ENCODE results near the gene FLYWCH2. TPM values are rescaled to one million over a fixed set of nuclear protein-coding genes. Genes with fewer than 3 reads are reported as not detected.

Gene FLYWCH2, protein sequence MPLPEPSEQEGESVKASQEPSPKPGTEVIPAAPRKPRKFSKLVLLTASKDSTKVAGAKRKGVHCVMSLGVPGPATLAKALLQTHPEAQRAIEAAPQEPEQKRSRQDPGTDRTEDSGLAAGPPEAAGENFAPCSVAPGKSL
- 28.6 TPM for total RNA-seq
- long read RNA-seq, transcript FLYWCH2-202 (4 exons, 1,036 nt), result major isoform, 41 of 50 reads
- long read RNA-seq, partial matches to known transcripts, result 4 of 50 reads
- long read RNA-seq, other reads (novel, unspliced or antisense), result 4 of 50 reads

DNA sequence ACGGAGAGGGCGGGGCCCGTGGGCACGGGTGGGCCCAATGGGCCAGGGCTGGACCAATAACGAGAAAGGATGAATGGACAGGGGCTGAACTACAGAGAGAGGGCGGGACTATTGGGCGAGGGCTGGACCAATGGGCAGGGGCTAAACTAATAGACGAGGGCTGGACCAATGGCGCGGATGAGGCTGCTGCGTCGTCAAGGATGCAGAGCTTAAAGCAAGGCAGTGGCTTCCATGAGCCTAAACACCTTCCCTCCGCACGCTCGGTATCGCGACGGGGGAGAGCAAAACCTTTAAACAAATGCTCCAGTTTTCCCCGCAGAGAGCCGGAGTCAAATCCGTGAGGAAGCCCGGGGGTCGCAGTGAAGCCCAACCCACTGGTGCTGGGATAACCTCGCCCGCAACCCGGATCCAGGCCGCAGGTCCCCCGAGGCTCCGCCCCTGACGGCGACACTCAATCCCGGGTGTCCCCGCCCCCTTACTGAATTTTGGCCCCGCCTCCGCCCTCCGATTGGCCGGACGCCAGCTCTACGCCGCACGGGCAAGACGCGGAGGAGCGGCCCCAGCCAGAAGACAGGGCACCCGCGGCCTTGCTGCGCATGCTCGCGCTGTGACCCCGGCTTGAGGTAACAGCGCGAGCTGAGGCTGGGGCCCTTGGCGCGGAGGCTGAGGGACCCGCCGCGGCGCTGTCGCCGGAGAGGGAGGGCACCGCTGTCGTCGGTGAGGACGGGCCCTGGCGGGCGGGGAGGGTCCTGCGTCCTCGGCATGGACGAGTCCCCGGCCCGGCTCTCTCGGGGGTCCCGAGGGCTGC, at the start of gene FLYWCH2:
TSS of gene FLYWCH2 (plus strand) at position 566 of the 808 bp plus-strand sequence. CDS start 13,235 bp downstream, outside the sequence.
- intact Hi-C loops (cut with micrococcal nuclease), result no loop called here
- DNase-seq (peak; percentile 99), ATAC-seq (peak; percentile 97)

DNA sequence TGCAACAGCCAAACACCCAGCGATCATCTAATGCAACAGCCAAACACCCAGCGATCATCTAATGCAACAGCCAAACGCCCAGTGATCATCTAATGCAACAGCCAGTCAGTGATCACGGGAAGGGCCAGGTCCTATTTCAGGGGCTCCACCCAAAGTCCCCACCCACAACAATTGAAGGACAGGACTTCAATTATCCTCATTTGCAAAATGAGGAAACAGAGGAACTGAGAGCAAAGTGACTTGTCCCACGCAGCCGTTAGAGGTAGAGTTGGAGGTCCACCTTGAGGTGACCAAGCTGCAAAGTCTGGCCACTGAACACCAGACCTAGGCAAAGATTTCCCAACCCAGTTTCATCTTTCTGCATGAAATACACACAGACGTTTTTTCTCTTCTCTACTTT, 49.2 kb upstream of the FLYWCH2 start:
- no peak for DNase-seq
- intact Hi-C loops (cut with micrococcal nuclease), result no loop called here
- no peak for ATAC-seq

DNA sequence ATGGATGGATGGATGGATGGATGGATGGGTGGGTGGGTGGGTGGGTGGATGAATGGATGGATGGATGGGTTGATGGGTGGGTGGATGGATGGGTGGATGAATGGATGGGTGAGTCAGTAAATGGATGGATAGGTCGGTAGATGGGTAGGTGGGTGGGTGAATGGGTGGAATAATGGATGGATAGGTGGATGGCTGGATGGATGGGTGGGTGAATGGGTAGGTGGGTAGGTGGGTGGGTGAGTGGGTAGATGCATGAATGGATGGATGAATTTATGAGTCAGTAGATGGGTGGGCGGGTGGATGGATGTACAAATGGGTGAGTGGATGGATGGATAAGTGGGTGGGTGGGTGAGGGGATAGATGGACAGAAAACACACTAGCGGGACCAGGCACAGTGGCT, 48.0 kb upstream of the FLYWCH2 start:
- intact Hi-C loops (cut with micrococcal nuclease), result no loop called here
- no peak for DNase-seq

GRCh38 chr16:2835638-2836493, 47.1 kb upstream of the FLYWCH2 start:
- ATAC-seq (no peak), DNase-seq (peak; percentile 13)
- intact Hi-C loops (cut with micrococcal nuclease), result no loop called here

More for the DNA sequence above, 48.0 kb upstream of the FLYWCH2 start:
- ATAC-seq, result no peak

GRCh38 chr16:2836646-2837508, 46.1 kb upstream of the FLYWCH2 start:
- intact Hi-C loops (cut with micrococcal nuclease), result no loop called here
- ATAC-seq, result no peak
- peak; percentile 2 for DNase-seq

- intact Hi-C loops (cut with micrococcal nuclease), result no loop called here
These were observed 44.1 kb upstream of the FLYWCH2 start for GRCh38 chr16:2838928-2839327.

DNA sequence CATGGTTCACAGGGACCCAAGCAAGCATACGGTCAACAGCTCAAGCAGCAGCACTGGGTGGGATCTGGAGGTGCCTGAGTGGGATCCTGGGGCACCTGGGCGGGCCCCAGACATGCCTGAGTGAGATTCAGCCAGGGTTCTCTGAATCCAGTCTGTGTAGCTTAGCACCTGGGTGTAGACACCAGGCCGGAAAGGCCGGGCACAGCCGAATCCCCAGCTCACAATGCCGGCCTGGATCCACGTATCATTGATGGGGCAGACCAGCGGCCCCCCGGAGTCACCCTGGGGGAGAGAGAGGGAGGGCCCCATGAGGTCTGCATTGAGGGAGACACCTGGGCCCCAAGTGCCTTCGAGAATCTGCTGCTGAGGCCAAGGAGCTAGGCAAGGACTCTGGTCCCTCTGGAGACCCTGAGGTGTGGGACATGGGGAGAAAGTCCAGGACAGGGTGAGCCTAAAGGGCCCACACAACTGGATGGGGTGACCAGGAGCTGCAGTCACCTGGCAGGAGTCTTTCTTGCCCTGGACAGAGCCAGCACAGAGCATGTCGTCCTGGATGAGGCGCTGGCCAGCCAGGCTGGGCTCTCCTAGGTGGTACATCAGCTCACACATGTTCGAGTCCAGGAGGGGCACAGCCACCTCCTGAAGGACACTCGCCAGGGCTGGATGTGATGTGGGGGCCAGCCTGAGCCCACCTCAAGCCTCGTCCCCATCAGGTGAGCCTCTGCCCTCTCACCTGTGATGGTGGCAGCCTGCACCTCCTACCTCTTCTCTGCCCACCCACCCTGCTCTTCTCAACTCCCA, 43.2 kb upstream of the FLYWCH2 start:
- ATAC-seq, result no peak

More at GRCh38 chr16:2838928-2839327, 44.1 kb upstream of the FLYWCH2 start:
- DNase-seq, result peak; percentile 75
- peak; percentile 84 for ATAC-seq

GRCh38 chr16:2840914-2841313, 42.1 kb upstream of the FLYWCH2 start:
- intact Hi-C loops (cut with micrococcal nuclease), result no loop called here
- DNase-seq, result no peak
- no peak for ATAC-seq

More for the DNA sequence above, 43.2 kb upstream of the FLYWCH2 start:
- intact Hi-C loops (cut with micrococcal nuclease), result no loop called here
- DNase-seq, result no peak

DNA sequence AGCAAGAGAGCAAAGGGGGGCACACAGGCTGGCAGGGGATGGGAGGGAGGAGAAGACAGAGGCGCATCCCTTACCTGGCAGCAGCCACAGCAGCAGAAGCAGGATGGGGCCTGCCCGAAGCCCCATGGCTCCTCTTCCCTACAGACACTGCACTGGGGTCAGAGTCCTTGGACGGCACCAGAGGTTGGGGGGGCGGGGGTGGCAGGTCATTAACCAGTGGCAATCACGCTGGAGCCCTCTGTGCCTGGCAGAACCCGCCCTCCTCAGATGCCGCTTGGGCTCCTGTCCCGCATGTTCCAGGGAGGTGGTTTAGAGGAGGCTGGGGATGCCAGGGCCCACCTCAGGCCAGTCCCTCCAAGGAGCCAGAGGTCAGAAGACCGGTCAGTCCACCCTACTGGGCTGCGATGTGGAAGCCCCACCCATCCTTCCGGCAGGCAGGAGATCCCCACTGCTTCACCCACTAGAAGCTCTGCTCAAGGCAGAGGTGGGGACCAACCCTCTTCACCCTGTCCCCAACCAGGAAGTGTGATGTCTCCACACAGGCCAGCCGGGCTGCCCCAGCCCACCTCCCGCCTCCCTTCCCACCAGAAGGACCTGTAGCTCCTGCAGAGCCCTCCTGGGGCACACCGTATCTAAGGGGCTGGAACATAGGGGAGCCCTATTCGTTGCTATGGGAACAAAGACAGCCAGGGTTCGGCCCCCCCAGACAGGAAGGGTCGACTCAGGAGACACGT, 41.2 kb upstream of the FLYWCH2 start:
- DNase-seq (no peak), ATAC-seq (no peak)
- intact Hi-C loops (cut with micrococcal nuclease), result no loop called here

DNA sequence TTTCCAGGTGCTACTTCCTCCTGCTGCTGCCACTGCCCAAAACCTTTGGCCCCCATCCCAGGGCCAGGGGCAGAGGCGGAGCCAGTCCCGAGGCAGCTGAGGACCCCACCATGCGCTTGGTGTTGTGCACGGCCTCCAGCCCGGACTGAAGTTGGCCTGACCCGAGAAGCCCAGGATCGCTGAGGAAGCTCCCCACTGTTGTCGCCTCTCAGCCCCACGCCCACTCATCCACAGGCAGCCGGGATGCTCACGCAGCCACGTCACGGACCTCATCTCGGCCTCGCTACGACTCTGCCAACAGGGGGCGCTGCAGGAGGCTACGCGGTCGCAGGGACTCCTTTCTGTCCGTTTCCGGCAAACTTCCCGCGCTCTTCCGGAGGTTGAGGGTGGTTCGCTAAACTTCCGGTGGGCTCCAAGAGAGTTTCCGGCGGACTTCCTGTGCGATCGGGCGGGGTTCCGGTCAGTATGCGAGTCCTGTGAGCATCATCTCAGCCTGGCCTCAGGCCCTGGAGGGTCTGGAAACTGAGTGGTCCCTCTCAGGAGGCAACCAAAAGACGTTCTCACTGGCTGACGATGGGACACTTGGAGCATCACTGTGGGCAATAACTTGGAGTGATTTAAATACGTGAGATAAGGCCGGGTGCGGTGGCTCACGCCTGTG, 40.5 kb upstream of the FLYWCH2 start:
- intact Hi-C loops (cut with micrococcal nuclease), result no loop called here
- peak; percentile 49 for DNase-seq
- no peak for ATAC-seq

GRCh38 chr16:2843526-2843925, 39.5 kb upstream of the FLYWCH2 start:
- intact Hi-C loops (cut with micrococcal nuclease), result no loop called here
- ATAC-seq, result no peak
- DNase-seq, result no peak

- ATAC-seq (no peak), DNase-seq (no peak)
- intact Hi-C loops (cut with micrococcal nuclease), result no loop called here
These were observed 37.9 kb upstream of the FLYWCH2 start for GRCh38 chr16:2845116-2845515.

GRCh38 chr16:2846511-2847310, 36.3 kb upstream of the FLYWCH2 start:
- ATAC-seq, result no peak
- intact Hi-C loops (cut with micrococcal nuclease), result no loop called here

DNA sequence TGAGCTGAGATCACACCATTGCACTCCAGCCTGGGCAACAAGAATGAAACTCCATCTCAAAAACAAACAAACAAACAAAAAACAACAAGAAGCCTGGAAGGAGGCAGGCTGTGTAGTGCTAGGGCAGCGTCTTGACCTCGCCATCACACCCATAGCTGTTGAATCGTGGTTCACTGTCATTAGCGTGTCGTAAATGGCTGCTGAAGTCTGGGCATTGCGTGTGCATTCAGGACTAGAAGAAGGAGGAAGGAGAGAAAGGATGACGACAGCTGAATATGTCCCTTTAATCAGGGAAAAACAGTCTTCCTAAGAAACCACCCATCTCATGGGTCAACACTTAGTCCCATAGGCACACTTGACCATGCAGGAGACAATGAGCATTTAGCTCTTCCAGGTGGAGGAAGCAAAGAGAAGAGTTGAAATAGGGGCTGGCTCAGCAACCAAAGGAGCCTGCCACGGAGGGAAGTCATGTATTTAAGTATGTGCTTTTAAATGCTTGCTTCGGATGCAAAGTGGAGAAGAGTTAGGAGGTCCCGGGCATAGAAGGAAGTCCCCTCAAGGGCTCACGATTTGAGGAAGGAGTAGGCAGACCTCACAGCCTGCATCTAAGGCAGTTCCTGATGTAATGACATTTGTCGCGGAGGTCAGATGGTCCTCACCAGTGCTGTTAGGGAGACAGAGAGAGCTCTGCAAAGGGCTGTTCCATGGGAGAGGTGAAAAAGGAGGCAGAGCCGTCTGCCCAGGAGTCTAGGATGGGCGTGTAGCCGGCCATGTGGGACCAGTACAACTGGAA, 33.9 kb upstream of the FLYWCH2 start:
- intact Hi-C loops (cut with micrococcal nuclease), result no loop called here
- DNase-seq (no peak), ATAC-seq (no peak)

More at GRCh38 chr16:2846511-2847310, 36.3 kb upstream of the FLYWCH2 start:
- no peak for DNase-seq

All from left ventricle myocardium superior (tissue), 1 donor.